H1 (cell line): Measurements from ENCODE around the gene PRDX5. TPM values are rescaled to one million over a fixed set of nuclear protein-coding genes. Genes with fewer than 3 reads are reported as not detected.
A peak's percentile ranks its signal among the peaks of the same experiment; 100 is the strongest.

Source experiments
- CTCF ChIA-PET: fragments of 300-600 bp; sonication (Branson Sonifier 250); formaldehyde crosslinking; loops from one replicate; lab custom pipeline; 2021; ENCODE audit not compliant: partially characterized antibody; lab: Charles Lee
- POLR2A ChIA-PET: fragments of 300-600 bp; sonication (Branson Sonifier 250); formaldehyde crosslinking; loops from one replicate; lab custom pipeline; 2021; ENCODE audit warnings: inconsistent platforms; ENCODE audit not compliant: partially characterized antibody; lab: Charles Lee
- DNase-seq, 2 experiments: peaks; one replicate each; pipeline versions ENCODE4 v3.0.0 to v3.0.0-alpha.2; 2010 to 2022; ENCODE audit warnings: low spot score in 2 of 2, low read depth in 1 of 2, mixed read lengths in 1 of 2
- FAIRE-seq: peaks from 2 replicates; lab custom pipeline; 2011; peaks lifted over from hg19 to GRCh38; lab: Jason Lieb, UNC
- H2AFZ ChIP-seq: 2 replicates; pipeline ENCODE4 v1.8.1; 2012; ENCODE audit warnings: low read length, inconsistent platforms
- H2AK5ac ChIP-seq: 2 replicates; pipeline ENCODE4 v1.6.1; 2013; ENCODE audit warnings: low read depth, low read length
- H2BK120ac ChIP-seq: replicated peaks from 2 replicates; pipeline ENCODE3; 2013; ENCODE audit warnings: low read depth, low read length, inconsistent platforms
- H2BK12ac ChIP-seq: 2 replicates; pipeline ENCODE4 v1.6.1; 2013; ENCODE audit warnings: low read depth, low read length
- H2BK15ac ChIP-seq: 2 replicates; pipeline ENCODE4 v1.6.1; 2013; ENCODE audit warnings: low read length
- H2BK20ac ChIP-seq: 2 replicates; pipeline ENCODE4 v1.6.1; 2013; ENCODE audit warnings: low read length
- H2BK5ac ChIP-seq: 2 replicates; pipeline ENCODE4 v1.6.1; 2013; ENCODE audit warnings: low read depth, low read length
- H3K14ac ChIP-seq: 2 replicates; pipeline ENCODE4 v1.6.1; 2013; ENCODE audit warnings: inconsistent platforms; ENCODE audit not compliant: insufficient read length
- H3K18ac ChIP-seq: 2 replicates; pipeline ENCODE4 v1.6.1; 2013; ENCODE audit warnings: low read length; ENCODE audit errors: extremely low read depth
- H3K23ac ChIP-seq: 2 replicates; pipeline ENCODE4 v1.6.1; 2013; ENCODE audit warnings: inconsistent platforms; ENCODE audit not compliant: insufficient read length
- H3K23me2 ChIP-seq: 2 replicates; pipeline ENCODE4 v1.6.1; 2013; ENCODE audit warnings: low read depth, low read length
- H3K27ac ChIP-seq: 2 replicates; pipeline ENCODE4 v1.6.1; 2011; ENCODE audit warnings: low read depth, low read length, inconsistent platforms
- H3K27me3 ChIP-seq, 4 experiments: replicated peaks in 1 of 4; 1 replicate in 1 of 4; 2 replicates in 3 of 4; pipeline versions ENCODE4 v1.6.1 to v1.8.1; 2011 to 2013; ENCODE audit warnings: low read length in 3 of 4, mild to moderate bottlenecking in 3 of 4, inconsistent platforms in 2 of 4, mixed read lengths in 2 of 4, moderate library complexity in 1 of 4; ENCODE audit not compliant: control insufficient read depth in 3 of 4, insufficient read depth in 3 of 4; ENCODE audit errors: extremely low read depth in 1 of 4
- H3K36me3 ChIP-seq, 4 experiments: 2 replicates each; pipeline versions ENCODE4 v1.6.1 to v1.8.1; 2011 to 2013; ENCODE audit warnings: mild to moderate bottlenecking in 4 of 4, low read length in 3 of 4, moderate library complexity in 2 of 4, control low read depth in 1 of 4, inconsistent platforms in 1 of 4; ENCODE audit not compliant: insufficient read depth in 4 of 4, control insufficient read depth in 2 of 4
- H3K4ac ChIP-seq: replicated peaks from 2 replicates; pipeline ENCODE3; 2013; ENCODE audit warnings: low read length, low read depth, mixed read lengths, inconsistent platforms; ENCODE audit not compliant: insufficient read length
- H3K4me1 ChIP-seq, 4 experiments: replicated peaks in 1 of 4; 1 replicate in 1 of 4; 2 replicates in 3 of 4; pipeline versions ENCODE4 v1.6.1 to v1.8.1; 2011 to 2013; ENCODE audit warnings: low read length in 3 of 4, inconsistent platforms in 2 of 4, mixed read lengths in 1 of 4; ENCODE audit not compliant: insufficient read depth in 4 of 4, control insufficient read depth in 3 of 4
- H3K4me2 ChIP-seq, 2 experiments: 2 replicates each; pipeline versions ENCODE4 v1.6.1 to v1.8.1; 2011 to 2013; ENCODE audit warnings: low read depth in 2 of 2, low read length in 2 of 2, control low read depth in 1 of 2, inconsistent platforms in 1 of 2, mild to moderate bottlenecking in 1 of 2; ENCODE audit not compliant: insufficient read depth in 1 of 2
- H3K4me3 ChIP-seq, 4 experiments: fragments of 200-600, 300-600 bp in 1 of 4; sonication (generic), shearing (Covaris generic), sonication (Bioruptor Twin) in 1 of 4; 2 replicates each; pipeline versions ENCODE4 v1.5.1 to v1.8.1; 2011 to 2016; ENCODE audit warnings: low read length in 4 of 4, low read depth in 3 of 4, control low read depth in 2 of 4, inconsistent platforms in 2 of 4, mild to moderate bottlenecking in 2 of 4, mixed read lengths in 1 of 4, moderate library complexity in 1 of 4; ENCODE audit not compliant: insufficient read depth in 2 of 4; ENCODE audit errors: extremely low read depth in 1 of 4
- H3K56ac ChIP-seq: replicated peaks from 2 replicates; pipeline ENCODE3; 2013; ENCODE audit warnings: low read depth, mild to moderate bottlenecking, mixed read lengths, low read length, inconsistent platforms; ENCODE audit not compliant: insufficient read length
- H3K79me1 ChIP-seq: 2 replicates; pipeline ENCODE4 v1.6.1; 2013; ENCODE audit warnings: low read depth, low read length, control low read depth
- H3K79me2 ChIP-seq, 2 experiments: 2 replicates each; pipeline versions ENCODE4 v1.6.1 to v1.8.1; 2012 to 2013; ENCODE audit warnings: low read length in 2 of 2, mild to moderate bottlenecking in 2 of 2, inconsistent platforms in 1 of 2; ENCODE audit not compliant: insufficient read depth in 2 of 2, control insufficient read depth in 1 of 2
- H3K9ac ChIP-seq, 4 experiments: replicated peaks in 1 of 4; 1 replicate in 1 of 4; 2 replicates in 3 of 4; pipeline versions ENCODE4 v1.6.1 to v1.8.1; 2011 to 2013; ENCODE audit warnings: low read depth in 3 of 4, low read length in 3 of 4, control low read depth in 2 of 4, mild to moderate bottlenecking in 2 of 4, moderate library complexity in 2 of 4, inconsistent platforms in 1 of 4; ENCODE audit errors: extremely low read depth in 1 of 4
- H3K9me3 ChIP-seq, 2 experiments: 2 replicates each; pipeline versions ENCODE4 v1.6.1 to v1.8.1; 2012 to 2013; ENCODE audit warnings: mild to moderate bottlenecking in 2 of 2, moderate library complexity in 2 of 2, control low read depth in 1 of 2, inconsistent platforms in 1 of 2, low read depth in 1 of 2, low read length in 1 of 2, mixed read lengths in 1 of 2; ENCODE audit not compliant: insufficient read depth in 2 of 2
- H4K20me1 ChIP-seq, 2 experiments: replicated peaks in 1 of 2; 2 replicates each; pipeline versions ENCODE3 to v1.8.1; 2011 to 2013; ENCODE audit warnings: inconsistent platforms in 2 of 2, low read length in 2 of 2, mild to moderate bottlenecking in 1 of 2; ENCODE audit not compliant: insufficient read depth in 2 of 2, control insufficient read depth in 1 of 2
- H4K5ac ChIP-seq: 2 replicates; pipeline ENCODE4 v1.6.1; 2013; ENCODE audit warnings: low read length, low read depth, mixed read lengths, inconsistent platforms; ENCODE audit not compliant: insufficient read length
- H4K8ac ChIP-seq: 2 replicates; pipeline ENCODE4 v1.8.0; 2013; ENCODE audit warnings: mild to moderate bottlenecking, moderate library complexity, low read length, inconsistent platforms; ENCODE audit not compliant: insufficient read depth; ENCODE audit errors: extremely low read depth
- H4K91ac ChIP-seq: replicated peaks from 2 replicates; pipeline ENCODE3; 2013; ENCODE audit warnings: low read length, mixed read lengths, inconsistent platforms; ENCODE audit not compliant: insufficient read length
- ASH2L ChIP-seq: fragments of 200-600, 300-600 bp; sonication (generic); IDR thresholded peaks from one replicate; pipeline ENCODE4 v1.7.1; 2017; ENCODE audit warnings: low read length
- SP4 ChIP-seq: IDR thresholded peaks from 2 replicates; pipeline ENCODE4 v1.6.1; 2012; ENCODE audit warnings: low read length, inconsistent platforms
- TAF7 ChIP-seq: optimal IDR thresholded peaks from 2 replicates; pipeline ENCODE3; 2011; ENCODE audit warnings: low read depth, mild to moderate bottlenecking, inconsistent platforms, low read length, moderate library complexity, borderline replicate concordance
- WGBS, 2 experiments: shearing (Covaris generic) in 1 of 2; methylation state at CpG; one replicate each; pipeline versions ENCODE4 v1.1.6 to v1.1.7; 2013 to 2015; ENCODE audit warnings: low lambda C conversion rate in 2 of 2, mixed read lengths in 2 of 2, inconsistent platforms in 1 of 2, low coverage in 1 of 2, missing lambda C conversion rate in 1 of 2; ENCODE audit not compliant: insufficient replicate concordance in 2 of 2, insufficient coverage in 1 of 2, insufficient read length in 1 of 2; ENCODE audit errors: extremely low coverage in 1 of 2, missing lambda C conversion rate in 1 of 2; 5-methylcytosine and 5-hydroxymethylcytosine counted together
- polyA plus RNA-seq, 7 experiments: library from polyadenylated mRNA; depleted of rRNA in 3 of 7; stranded (reverse) in 5 of 7; unstranded in 2 of 7; fragments of >200 nt in 5 of 7; fragments of 200-250 nt in 2 of 7; gene quantifications; 1 replicate in 5 of 7; 2 replicates in 1 of 7; 4 replicates in 1 of 7; pipeline versions ENCODE4 v1.2.1 to v1.2.3, GENCODE V29; 2011 to 2013; ENCODE audit warnings: missing spikeins in 2 of 7, mixed read lengths in 2 of 7
- total RNA-seq: library from RNA; stranded (reverse); fragmentation: NEBNext Ultra II Directional; extraction: Animal tissue kit (Norgen Biotek cat#: 25700); gene quantifications from 2 replicates; pipeline ENCODE4 v1.2.1, GENCODE V29; 2021

Gene PRDX5
- total and polyA plus RNA-seq, 2 of the 8 experiments (the other 6 are each of a cell fraction or from before 2014, with no cell fraction given) = 201 to 582 TPM

DNA sequence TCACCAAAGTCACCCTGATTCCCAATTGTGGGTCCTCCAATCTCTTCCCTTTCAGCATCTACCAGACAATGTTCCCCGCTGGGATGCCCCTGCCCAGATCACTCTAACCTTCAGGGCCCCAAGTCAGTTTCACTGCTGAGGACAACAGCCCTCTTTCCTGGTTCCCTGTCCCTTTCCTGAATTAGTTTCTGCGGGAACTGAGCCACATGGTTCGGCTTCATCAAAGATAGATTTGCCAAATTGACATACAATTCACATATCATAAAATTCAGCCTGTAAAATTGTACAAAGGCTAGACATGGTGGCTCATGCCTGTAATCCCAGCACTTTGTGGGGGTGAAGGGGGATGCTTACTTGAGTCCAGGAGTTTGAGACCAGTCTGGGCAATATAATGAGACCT is 10.1 kb downstream of the PRDX5 start:
- peaks cover 0 to 5% of the 10 kb centered on the region in 2 experiments for H4K20me1 ChIP-seq
- H4K8ac ChIP-seq = no peak overlapping the region
- no peak overlapping the region for H3K4ac ChIP-seq
- ChIA-PET CTCF (interaction anchor here (1.4 to 37.6 kb wide), 3 partner anchors 18 to 323 kb away, joined by 3 to 614 read pairs (median 409); partner anchors contain the start of genes CATSPERZ, CCDC88B, ESRRA and PRDX5), POLR2A (no interaction called here)
- FAIRE-seq (no peak), DNase-seq (no peak)
- H2BK120ac ChIP-seq = no peak overlapping the region
- no peak overlapping the region for H3K4me2 ChIP-seq
- WGBS, 2 experiments = 96% methylated on average over 3 of the region's 3 CpGs; no CpG with 5 or more reads in 1 of the 2 experiments
- H2BK5ac ChIP-seq = no peak overlapping the region
- H4K5ac ChIP-seq = no peak overlapping the region
- peaks cover 2% of the 10 kb centered on the region; the same call in 1 of the 2 replicates for H3K23me2 ChIP-seq
- H3K4me1 ChIP-seq = peaks cover 0 to 16% (median 6%) of the 10 kb centered on the region in 4 experiments; a peak in 6 of 7 replicates
- H4K91ac ChIP-seq = no peak overlapping the region
- H3K9ac ChIP-seq = no peak overlapping the region
- no peak overlapping the region for H3K27ac ChIP-seq
- no peaks in the 10 kb centered on the region for H3K27me3 ChIP-seq
- no peak overlapping the region for H3K23ac ChIP-seq
- no peaks in the 10 kb centered on the region for H3K36me3 ChIP-seq
- H3K18ac ChIP-seq = no peak overlapping the region
- H2AFZ ChIP-seq = no peak overlapping the region
- H2BK20ac ChIP-seq = no peak overlapping the region
- no peak overlapping the region for H2BK12ac ChIP-seq
- H3K79me1 ChIP-seq = no peaks in the 10 kb centered on the region
- H2BK15ac ChIP-seq = 0 out of 2 replicates have a peak overlapping the region, but pooled peaks have one; percentile 14
- no peak overlapping the region for H2AK5ac ChIP-seq
- no peak overlapping the region for H3K14ac ChIP-seq
- H3K9me3 ChIP-seq = no peaks in the 10 kb centered on the region
- H3K79me2 ChIP-seq = no peaks in the 10 kb centered on the region
- H3K4me3 ChIP-seq = no peak overlapping the region
- no peak overlapping the region for H3K56ac ChIP-seq
- no peak for TF ChIP-seq SP4
- no peak for TF ChIP-seq ASH2L
- no peak for TF ChIP-seq TAF7
